D721Med (cell line): ENCODE measurements around the gene TMEM236.

Experiments used
- DNase-seq: peaks from one replicate; pipeline ENCODE4 v3.0.0; 2011; ENCODE audit warnings: low spot score; ENCODE audit not compliant: insufficient read length
- FAIRE-seq: peaks from 2 replicates; lab custom pipeline; 2011; peaks lifted over from hg19 to GRCh38; lab: Jason Lieb, UNC
- CTCF ChIP-seq: IDR thresholded peaks from 2 replicates; pipeline ENCODE4 v1.5.1; 2012; ENCODE audit warnings: mild to moderate bottlenecking, control low read depth; ENCODE audit not compliant: insufficient read depth; ENCODE audit errors: missing control alignments

TMEM236 gene

GRCh38 chr10:17751781-17752445, at the start of gene TMEM236:
TSS of gene TMEM236 (plus strand) at chr10:17752201. CDS start at chr10:17752296, 95 bp downstream.
- no peak for TF ChIP-seq CTCF
- FAIRE-seq: no peak
- no peak for DNase-seq

GRCh38 chr10:17703706-17704105, 48.3 kb upstream of the TMEM236 start:
- TF ChIP-seq CTCF: no peak
- no peak for FAIRE-seq
- DNase-seq: no peak

DNA sequence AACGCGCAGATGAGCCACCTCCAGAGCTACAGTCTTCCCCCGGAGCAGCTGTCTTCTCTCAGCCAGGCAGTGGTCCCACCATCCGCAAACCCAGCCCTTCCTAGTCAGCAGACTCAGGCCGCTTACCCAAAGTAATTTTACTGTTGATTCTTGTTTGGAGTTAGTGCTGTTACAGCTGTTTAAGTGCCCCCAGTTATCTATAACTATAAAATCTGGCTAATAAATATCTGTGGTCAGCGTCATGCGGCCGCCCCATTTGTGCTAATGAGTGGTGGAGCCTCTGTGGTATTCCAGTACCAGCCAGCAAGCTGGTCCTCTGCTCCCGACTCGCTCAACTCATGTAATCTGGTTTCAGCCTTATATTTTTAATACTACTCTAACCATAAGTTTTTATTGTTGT, 43.2 kb upstream of the TMEM236 start:
- FAIRE-seq (no peak), DNase-seq (no peak)
- TF ChIP-seq CTCF: no peak

GRCh38 chr10:17709492-17709891, 42.5 kb upstream of the TMEM236 start:
- DNase-seq (no peak), FAIRE-seq (no peak)
- TF ChIP-seq CTCF: no peak

- DNase-seq: no peak
- no peak for FAIRE-seq
- TF ChIP-seq CTCF: no peak
These were observed 41.8 kb upstream of the TMEM236 start for GRCh38 chr10:17710181-17710580.

GRCh38 chr10:17712053-17712452, 39.9 kb upstream of the TMEM236 start:
- no peak for TF ChIP-seq CTCF
- DNase-seq (no peak), FAIRE-seq (no peak)

- TF ChIP-seq CTCF: no peak
- DNase-seq (no peak), FAIRE-seq (no peak)
These were observed 39.1 kb upstream of the TMEM236 start for GRCh38 chr10:17712717-17713471.
